ENCODE measurements around the gene EDEM3.

- TF ChIP-seq POLR2AphosphoS5 (IDR thresholded peaks at IDR 0.05; ENCODE audit: low read depth, low read length) (no peak), TAF1 (IDR thresholded peaks at IDR 0.05; ENCODE audit: borderline replicate concordance, insufficient read depth, low read length) (no peak), REST (IDR thresholded peaks at IDR 0.05; ENCODE audit: insufficient read depth in 1 of 2, low read depth in 2 of 2, low read length in 2 of 2) (no peak), SIN3A (IDR thresholded peaks at IDR 0.05; ENCODE audit: borderline replicate concordance, insufficient read depth, low read length) (no peak), FOXP2 (optimal IDR thresholded peaks at IDR 0.05; ENCODE audit: borderline replicate concordance, extremely low read depth, extremely low read length, insufficient read depth) (no peak)
Observed at GRCh38 chr1:184757891-184758290, 3.2 kb upstream of the EDEM3 start.
